Keratinocyte (primary cell): ENCODE results near the gene PTBP3. TPM values are rescaled to one million over a fixed set of nuclear protein-coding genes. Genes with fewer than 3 reads are reported as not detected.

Source experiments
- DNase-seq: peaks from one replicate; pipeline ENCODE4 v3.0.0-alpha.2; 2011; ENCODE audit warnings: low read depth, missing footprints, low spot score
- FAIRE-seq: peaks from 2 replicates; lab custom pipeline; 2011; peaks lifted over from hg19 to GRCh38; lab: Jason Lieb, UNC
- H2AFZ ChIP-seq: 2 replicates; pipeline ENCODE4 v1.6.0; 2012; ENCODE audit warnings: low read length, control low read depth, inconsistent platforms; ENCODE audit not compliant: control insufficient read depth
- H3K27ac ChIP-seq: 2 replicates; pipeline ENCODE4 v1.5.1; 2011; ENCODE audit warnings: low read length; ENCODE audit not compliant: control insufficient read depth, insufficient read depth
- H3K27me3 ChIP-seq: 3 replicates; pipeline ENCODE4 v1.6.0; 2011; ENCODE audit warnings: low read length; ENCODE audit not compliant: control insufficient read depth, insufficient read depth; ENCODE audit errors: extremely low read depth
- H3K36me3 ChIP-seq, 2 experiments: 2 replicates in 1 of 2; 3 replicates in 1 of 2; pipeline ENCODE4 v1.5.1; 2011; ENCODE audit warnings: low read length in 2 of 2, mild to moderate bottlenecking in 1 of 2; ENCODE audit not compliant: control insufficient read depth in 2 of 2, insufficient read depth in 2 of 2; ENCODE audit errors: extremely low read depth in 1 of 2
- H3K4me1 ChIP-seq: 3 replicates; pipeline ENCODE4 v1.5.1; 2011; ENCODE audit warnings: low read length; ENCODE audit not compliant: control insufficient read depth, insufficient read depth; ENCODE audit errors: extremely low read depth
- H3K4me2 ChIP-seq: 3 replicates; pipeline ENCODE4 v1.6.0; 2011; ENCODE audit warnings: low read depth, low read length; ENCODE audit not compliant: control insufficient read depth, insufficient read depth; ENCODE audit errors: extremely low read depth
- H3K4me3 ChIP-seq, 3 experiments: fragments of 200-600 bp in 1 of 3; sonication (generic) in 1 of 3; 2 replicates in 2 of 3; 3 replicates in 1 of 3; pipeline ENCODE4 v1.5.1; 2011 to 2016; ENCODE audit warnings: low read length in 3 of 3, mild to moderate bottlenecking in 3 of 3, control low read depth in 2 of 3, inconsistent platforms in 1 of 3, low read depth in 1 of 3, mixed read lengths in 1 of 3, mixed run types in 1 of 3, moderate library complexity in 1 of 3; ENCODE audit not compliant: control insufficient read depth in 2 of 3, insufficient read depth in 2 of 3; ENCODE audit errors: extremely low read depth in 1 of 3
- H3K79me2 ChIP-seq: 2 replicates; pipeline ENCODE4 v1.6.0; 2012; ENCODE audit warnings: low read length; ENCODE audit not compliant: control insufficient read depth, insufficient read depth
- H3K9ac ChIP-seq: 3 replicates; pipeline ENCODE4 v1.6.0; 2011; ENCODE audit warnings: low read length; ENCODE audit not compliant: control insufficient read depth, insufficient read depth; ENCODE audit errors: extremely low read depth
- H3K9me1 ChIP-seq: 3 replicates; pipeline ENCODE4 v1.6.0; 2011; ENCODE audit warnings: low read length; ENCODE audit not compliant: control insufficient read depth, insufficient read depth; ENCODE audit errors: extremely low read depth
- H3K9me3 ChIP-seq: 2 replicates; pipeline ENCODE4 v1.5.1; 2012; ENCODE audit warnings: low read depth, low read length; ENCODE audit not compliant: control insufficient read depth
- H4K20me1 ChIP-seq: 3 replicates; pipeline ENCODE4 v1.6.0; 2011; ENCODE audit warnings: low read length; ENCODE audit not compliant: control insufficient read depth, insufficient read depth; ENCODE audit errors: extremely low read depth
- EZH2 ChIP-seq: IDR thresholded peaks from one replicate; pipeline ENCODE4 v1.6.1; 2012; ENCODE audit warnings: inconsistent platforms, mild to moderate bottlenecking, low read length, moderate library complexity
- dilution Hi-C: fragments of 300-500 bp; cut with MboI; formaldehyde crosslinking; loops from one replicate; pipeline ENCODE4 v1.7.0; 2020; ENCODE audit warnings: low sequenced_read_pairs; ENCODE audit not compliant: extremely low pct_ligation_motif_present
- polyA plus RNA-seq, 5 experiments: library from polyadenylated mRNA; depleted of rRNA in 3 of 5; stranded (reverse) in 3 of 5; stranded (forward) in 1 of 5; unstranded in 1 of 5; fragments of >200 nt; gene quantifications; 1 replicate in 1 of 5; 2 replicates in 3 of 5; 3 replicates in 1 of 5; pipeline versions ENCODE4 v1.2.1 to v1.2.3, GENCODE V29; 2011 to 2012; ENCODE audit warnings: missing spikeins in 2 of 5, low read depth in 1 of 5, low replicate concordance in 1 of 5
- TF ChIP-seq, protein P1 (sequence below), 3 experiments: IDR thresholded peaks in 1 of 3; conservative IDR thresholded peaks in 1 of 3; optimal IDR thresholded peaks in 1 of 3; 2 replicates in 2 of 3; 3 replicates in 1 of 3; pipeline versions ENCODE3 to v1.5.1; 2011; ENCODE audit warnings: low read length in 3 of 3, mild to moderate bottlenecking in 3 of 3, moderate library complexity in 2 of 3, control low read depth in 1 of 3, inconsistent platforms in 1 of 3; ENCODE audit not compliant: insufficient read depth in 2 of 3; ENCODE audit errors: extremely low read depth in 1 of 3

PTBP3 gene
- polyA plus RNA-seq, 1 donor (not counting 4 experiments of a cell fraction or from before 2014, with no cell fraction given), result 51.0 TPM

DNA sequence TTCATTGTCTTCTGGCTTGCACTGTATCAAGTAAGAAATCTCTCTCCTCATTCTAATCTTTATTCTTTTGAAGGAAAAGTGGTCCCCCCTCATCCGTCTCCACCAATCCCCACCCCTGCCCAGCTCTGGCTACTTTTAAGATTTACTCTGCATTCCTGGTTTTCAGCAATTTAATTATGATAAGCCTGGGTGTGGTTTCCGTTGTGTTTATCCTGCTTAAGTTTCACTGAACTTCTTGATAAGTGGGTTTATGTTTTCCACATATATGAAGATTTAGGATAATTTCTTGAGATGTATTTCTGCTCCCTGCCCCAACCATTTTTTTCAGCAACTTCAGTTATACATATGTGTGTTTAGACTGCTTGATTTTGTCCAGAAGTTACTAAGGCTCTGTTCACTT lies 46.5 kb downstream of the PTBP3 start:
- Histone ChIP-seq H3K9me1 (peaks cover 2% of the 10 kb centered on the region), H3K27me3 (no peaks in the 10 kb centered on the region), H2AFZ (no peak overlapping the region), H3K27ac (no peak overlapping the region), H3K36me3 (peaks cover 4 to 7% of the 10 kb centered on the region in 2 experiments), H3K9ac (no peak overlapping the region), H3K4me3 (no peak overlapping the region), H3K4me2 (no peak overlapping the region), H3K79me2 (peaks cover 87% of the 10 kb centered on the region), H3K9me3 (peaks cover 3% of the 10 kb centered on the region), H3K4me1 (no peaks in the 10 kb centered on the region), H4K20me1 (peaks cover 2% of the 10 kb centered on the region)
- no peak for TF ChIP-seq EZH2
- TF ChIP-seq, protein P1, sequence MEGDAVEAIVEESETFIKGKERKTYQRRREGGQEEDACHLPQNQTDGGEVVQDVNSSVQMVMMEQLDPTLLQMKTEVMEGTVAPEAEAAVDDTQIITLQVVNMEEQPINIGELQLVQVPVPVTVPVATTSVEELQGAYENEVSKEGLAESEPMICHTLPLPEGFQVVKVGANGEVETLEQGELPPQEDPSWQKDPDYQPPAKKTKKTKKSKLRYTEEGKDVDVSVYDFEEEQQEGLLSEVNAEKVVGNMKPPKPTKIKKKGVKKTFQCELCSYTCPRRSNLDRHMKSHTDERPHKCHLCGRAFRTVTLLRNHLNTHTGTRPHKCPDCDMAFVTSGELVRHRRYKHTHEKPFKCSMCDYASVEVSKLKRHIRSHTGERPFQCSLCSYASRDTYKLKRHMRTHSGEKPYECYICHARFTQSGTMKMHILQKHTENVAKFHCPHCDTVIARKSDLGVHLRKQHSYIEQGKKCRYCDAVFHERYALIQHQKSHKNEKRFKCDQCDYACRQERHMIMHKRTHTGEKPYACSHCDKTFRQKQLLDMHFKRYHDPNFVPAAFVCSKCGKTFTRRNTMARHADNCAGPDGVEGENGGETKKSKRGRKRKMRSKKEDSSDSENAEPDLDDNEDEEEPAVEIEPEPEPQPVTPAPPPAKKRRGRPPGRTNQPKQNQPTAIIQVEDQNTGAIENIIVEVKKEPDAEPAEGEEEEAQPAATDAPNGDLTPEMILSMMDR (optimal IDR thresholded peaks at IDR 0.05 in 1 of 3, IDR thresholded peaks at IDR 0.05 in 1 of 3, conservative IDR thresholded peaks at IDR 0.05 in 1 of 3; ENCODE audit: extremely low read depth in 1 of 3, insufficient read depth in 2 of 3, low read length in 3 of 3), result no peak
- dilution Hi-C loops, result no loop called here
- FAIRE-seq (no peak), DNase-seq (no peak)

DNA sequence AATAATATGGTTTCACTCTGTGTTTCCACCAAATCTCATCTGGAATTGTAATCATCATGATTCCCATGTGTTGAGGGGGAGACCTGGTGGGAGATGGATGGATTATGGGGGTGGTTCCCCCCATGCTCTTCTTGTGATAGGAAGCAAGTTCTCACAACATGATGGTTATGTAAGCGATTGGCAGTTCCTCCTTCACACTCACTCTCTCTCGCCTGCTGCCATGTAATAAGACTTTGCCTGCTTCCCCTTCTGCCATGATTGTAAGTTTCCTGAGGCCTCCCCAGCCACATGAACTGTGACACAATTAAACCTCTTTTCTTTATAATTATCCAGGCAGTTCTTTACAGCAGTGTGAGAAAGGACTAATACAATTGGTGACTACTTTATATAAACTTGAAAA lies 48.4 kb downstream of the PTBP3 start:
- Histone ChIP-seq H3K4me3 (no peak overlapping the region), H3K9me1 (peaks cover 2% of the 10 kb centered on the region), H3K79me2 (peaks cover 86% of the 10 kb centered on the region), H3K9me3 (peaks cover 3% of the 10 kb centered on the region), H3K27me3 (no peaks in the 10 kb centered on the region), H3K9ac (no peak overlapping the region), H3K27ac (no peak overlapping the region), H3K4me1 (no peaks in the 10 kb centered on the region), H3K4me2 (no peak overlapping the region), H4K20me1 (peaks cover 2% of the 10 kb centered on the region), H2AFZ (no peak overlapping the region), H3K36me3 (peaks cover 4 to 7% of the 10 kb centered on the region in 2 experiments)
- TF ChIP-seq, protein P1 (optimal IDR thresholded peaks at IDR 0.05 in 1 of 3, IDR thresholded peaks at IDR 0.05 in 1 of 3, conservative IDR thresholded peaks at IDR 0.05 in 1 of 3; ENCODE audit: extremely low read depth in 1 of 3, insufficient read depth in 2 of 3, low read length in 3 of 3), result no peak
- TF ChIP-seq EZH2, result no peak
- dilution Hi-C loops, result no loop called here
- FAIRE-seq (no peak), DNase-seq (no peak)
